Fibroblast of villous mesenchyme (primary cell): ENCODE measurements around the gene YAF2. TPM values are rescaled to one million over a fixed set of nuclear protein-coding genes. Genes with fewer than 3 reads are reported as not detected.

ENCODE experiments used
- DNase-seq: peaks from one replicate; pipeline ENCODE4 v3.0.0-alpha.2; 2010; ENCODE audit warnings: low read depth
- H3K4me3 ChIP-seq: 2 replicates; pipeline ENCODE4 v1.5.1; 2011; ENCODE audit warnings: low read depth, mild to moderate bottlenecking, low read length
- total RNA-seq: library from RNA; depleted of rRNA; stranded (reverse); fragments of >200 nt; gene quantifications from 2 replicates; pipeline ENCODE4 v1.2.3, GENCODE V29; 2012
- TF ChIP-seq, protein P1 (sequence below): IDR thresholded peaks from 2 replicates; pipeline ENCODE4 v1.5.1; 2012; ENCODE audit warnings: low read depth, mild to moderate bottlenecking, low read length; ENCODE audit not compliant: insufficient read depth

Gene YAF2
- total RNA-seq, 1 donor = 20.7 TPM

- TF ChIP-seq, protein P1, sequence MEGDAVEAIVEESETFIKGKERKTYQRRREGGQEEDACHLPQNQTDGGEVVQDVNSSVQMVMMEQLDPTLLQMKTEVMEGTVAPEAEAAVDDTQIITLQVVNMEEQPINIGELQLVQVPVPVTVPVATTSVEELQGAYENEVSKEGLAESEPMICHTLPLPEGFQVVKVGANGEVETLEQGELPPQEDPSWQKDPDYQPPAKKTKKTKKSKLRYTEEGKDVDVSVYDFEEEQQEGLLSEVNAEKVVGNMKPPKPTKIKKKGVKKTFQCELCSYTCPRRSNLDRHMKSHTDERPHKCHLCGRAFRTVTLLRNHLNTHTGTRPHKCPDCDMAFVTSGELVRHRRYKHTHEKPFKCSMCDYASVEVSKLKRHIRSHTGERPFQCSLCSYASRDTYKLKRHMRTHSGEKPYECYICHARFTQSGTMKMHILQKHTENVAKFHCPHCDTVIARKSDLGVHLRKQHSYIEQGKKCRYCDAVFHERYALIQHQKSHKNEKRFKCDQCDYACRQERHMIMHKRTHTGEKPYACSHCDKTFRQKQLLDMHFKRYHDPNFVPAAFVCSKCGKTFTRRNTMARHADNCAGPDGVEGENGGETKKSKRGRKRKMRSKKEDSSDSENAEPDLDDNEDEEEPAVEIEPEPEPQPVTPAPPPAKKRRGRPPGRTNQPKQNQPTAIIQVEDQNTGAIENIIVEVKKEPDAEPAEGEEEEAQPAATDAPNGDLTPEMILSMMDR = no peak
- no peak overlapping the region for H3K4me3 ChIP-seq
- DNase-seq = no peak
Observed at GRCh38 chr12:42270596-42270995, 32.5 kb upstream of the YAF2 start.

GRCh38 chr12:42267413-42268190, 29.6 kb upstream of the YAF2 start:
- TF ChIP-seq, protein P1 = no peak
- no peak for DNase-seq
- no peak overlapping the region for H3K4me3 ChIP-seq

- no peak for DNase-seq
- TF ChIP-seq, protein P1 = no peak
- no peak overlapping the region for H3K4me3 ChIP-seq
Observed at GRCh38 chr12:42266579-42267230, 28.7 kb upstream of the YAF2 start.

DNA sequence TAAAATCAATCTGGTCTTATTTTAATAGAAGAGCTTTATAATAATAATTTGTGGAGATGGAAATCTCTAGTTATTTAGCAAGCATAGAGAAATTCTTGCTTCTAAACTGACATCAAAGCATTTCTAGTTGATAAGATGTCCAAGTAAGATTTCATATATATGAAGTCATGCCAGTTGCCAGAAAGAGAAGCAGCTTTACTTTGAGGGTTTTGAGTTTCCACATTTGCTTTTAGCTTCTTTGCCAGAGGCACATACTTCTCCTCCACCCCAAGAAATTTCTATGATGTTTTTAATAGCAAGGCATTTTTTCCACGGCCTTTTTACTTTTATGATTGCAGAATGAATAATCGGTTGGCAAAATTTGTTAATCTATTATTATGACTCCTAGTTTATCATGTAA, 24.2 kb upstream of the YAF2 start:
- TF ChIP-seq, protein P1 = no peak
- H3K4me3 ChIP-seq = no peak overlapping the region
- no peak for DNase-seq

- H3K4me3 ChIP-seq = no peak overlapping the region
- no peak for DNase-seq
- TF ChIP-seq, protein P1 = no peak
Observed at GRCh38 chr12:42261708-42262107, 23.7 kb upstream of the YAF2 start.

DNA sequence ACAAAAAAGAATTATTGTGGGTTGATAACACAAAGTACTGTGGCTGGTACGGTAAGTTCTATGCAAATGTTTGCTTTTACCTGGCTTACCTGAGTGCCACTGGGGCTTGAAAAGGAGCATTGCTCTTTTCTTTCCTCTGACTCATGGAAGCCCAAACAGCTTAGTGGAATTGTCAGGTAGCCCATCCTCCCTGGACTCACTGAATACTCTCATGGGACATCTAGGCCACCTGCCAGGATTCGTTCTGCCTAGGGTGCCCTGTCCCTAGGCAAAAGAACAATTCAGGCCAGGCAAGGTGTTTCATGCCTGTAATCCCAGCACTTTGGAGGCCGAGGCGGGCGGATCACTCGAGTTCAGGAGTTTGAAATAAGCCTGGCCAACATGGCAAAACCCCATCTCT, 22.5 kb upstream of the YAF2 start:
- no peak for DNase-seq
- TF ChIP-seq, protein P1 = no peak

More for the DNA sequence above, 22.5 kb upstream of the YAF2 start:
- H3K4me3 ChIP-seq = no peak overlapping the region
